ENCODE results near the gene MINPP1. TPM values are rescaled to one million over a fixed set of nuclear protein-coding genes. Genes with fewer than 3 reads are reported as not detected.

Gene MINPP1
- total RNA-seq, 3 donors from 2014 or later = 10.4 to 12.1 (median 11.6) TPM

DNA sequence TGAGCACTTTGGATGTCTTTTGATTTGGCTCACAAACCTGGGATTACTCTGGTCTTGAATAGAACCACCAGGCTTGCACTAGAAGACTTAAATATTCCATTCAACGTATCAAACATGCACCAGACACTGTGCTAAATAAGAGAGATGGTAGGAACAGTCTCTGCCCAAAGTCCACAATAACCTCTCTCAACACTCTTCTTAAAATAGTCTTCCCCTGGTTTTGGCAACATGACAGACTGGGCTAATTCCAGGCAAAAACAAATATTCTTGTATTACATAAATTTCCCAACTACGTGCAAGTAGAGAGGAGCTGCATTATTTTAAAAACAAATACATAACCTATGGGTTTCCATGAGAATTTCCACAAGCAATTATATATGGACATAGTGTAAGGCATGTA is 90.2 kb downstream of the MINPP1 start:
- Mint-ChIP-seq H3K9me3 (no peaks in the 10 kb centered on the region), H3K4me1 (ENCODE audit: low read depth) (no peaks in the 10 kb centered on the region), H3K4me3 (no peak overlapping the region), H3K36me3 (ENCODE audit: insufficient read depth) (no peaks in the 10 kb centered on the region), H3K27me3 (ENCODE audit: low read depth) (no peaks in the 10 kb centered on the region)
- DNase-seq = no peak
- no peak for ATAC-seq

DNA sequence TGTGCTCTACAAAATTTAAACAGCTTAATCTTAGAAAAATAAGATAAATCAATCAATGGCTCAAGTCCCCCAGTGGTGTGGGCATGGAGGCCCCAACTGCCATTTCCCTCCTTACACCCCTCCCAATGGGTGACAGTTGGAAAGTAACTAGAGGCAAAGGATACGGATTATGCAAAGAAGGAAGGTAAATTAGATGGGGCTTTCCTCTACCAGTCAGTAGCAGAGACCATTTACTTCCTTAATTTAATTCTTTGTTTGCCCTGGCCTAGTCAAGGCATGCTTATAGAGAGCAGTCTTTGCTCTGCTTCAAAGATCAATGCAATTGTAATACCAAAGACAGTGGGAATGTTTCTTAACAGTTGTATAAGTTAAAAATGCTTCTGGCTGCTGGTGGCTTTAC is 91.7 kb downstream of the MINPP1 start:
- Mint-ChIP-seq H3K36me3 (ENCODE audit: insufficient read depth) (no peaks in the 10 kb centered on the region), H3K9me3 (no peaks in the 10 kb centered on the region), H3K4me3 (no peak overlapping the region), H3K27me3 (ENCODE audit: low read depth) (peaks cover 2% of the 10 kb centered on the region), H3K4me1 (ENCODE audit: low read depth) (peaks cover 1% of the 10 kb centered on the region)
- DNase-seq (no peak), ATAC-seq (no peak)

DNA sequence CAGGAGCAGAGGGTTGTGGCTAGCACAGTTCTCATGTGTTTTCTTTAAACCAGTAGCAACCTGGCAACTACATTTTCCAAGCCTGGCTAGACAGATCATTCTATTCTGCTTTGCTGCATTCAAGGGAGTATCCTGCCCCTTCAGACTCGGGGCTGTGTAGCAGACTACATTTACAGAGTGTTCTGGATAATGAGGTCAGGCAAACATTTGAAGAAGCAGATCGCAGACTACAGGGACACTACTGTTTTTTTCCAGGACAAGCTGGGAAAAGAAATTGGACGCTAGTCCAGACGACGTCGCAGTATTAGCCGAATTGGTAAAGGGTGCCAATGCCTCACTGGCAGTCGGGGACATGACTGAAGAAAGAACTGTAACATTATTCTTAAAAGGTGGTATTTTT is 94.0 kb downstream of the MINPP1 start:
- no peaks in the 10 kb centered on the region for H3K36me3 Mint-ChIP-seq (ENCODE audit: insufficient read depth)
- DNase-seq = no peak
- H3K9me3 Mint-ChIP-seq = no peaks in the 10 kb centered on the region
- H3K4me1 Mint-ChIP-seq (ENCODE audit: low read depth) = peaks cover 9% of the 10 kb centered on the region
- peaks cover 2% of the 10 kb centered on the region for H3K27me3 Mint-ChIP-seq (ENCODE audit: low read depth)
- H3K4me3 Mint-ChIP-seq = no peak overlapping the region
- no peak for ATAC-seq

DNA sequence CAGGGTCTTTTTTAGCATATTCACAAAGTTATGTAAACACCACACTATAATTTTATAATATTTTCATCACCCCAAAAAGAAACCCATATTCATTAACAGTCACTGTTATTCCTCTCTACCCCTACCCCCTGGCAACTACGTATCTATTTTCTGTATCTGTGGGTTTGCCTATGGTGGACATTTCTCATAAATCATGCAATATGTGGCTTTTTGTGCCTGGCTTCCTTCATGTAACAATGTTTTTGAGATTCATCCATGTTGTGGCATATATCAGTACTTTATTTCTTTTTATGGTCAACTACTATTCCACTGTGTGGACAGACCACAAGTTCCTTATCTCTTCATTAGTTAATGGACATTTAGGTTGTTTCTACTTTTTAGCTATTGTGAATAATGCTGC is 95.9 kb downstream of the MINPP1 start:
- Mint-ChIP-seq H3K4me3 (no peak overlapping the region), H3K9me3 (no peaks in the 10 kb centered on the region), H3K4me1 (ENCODE audit: low read depth) (peaks cover 9% of the 10 kb centered on the region), H3K36me3 (ENCODE audit: insufficient read depth) (no peaks in the 10 kb centered on the region), H3K27me3 (ENCODE audit: low read depth) (peaks cover 2% of the 10 kb centered on the region)
- no peak for DNase-seq
- no peak for ATAC-seq

Other genes starting within 250 kb of the MINPP1 start
- gene NUTM2D, start 147.1 kb upstream of the MINPP1 start, total RNA-seq = 1 to 10 TPM; 1.1 to 2.1 (median 1.4) TPM
- under 1 TPM; 0.21 to 0.43 (median 0.41) TPM for gene PAPSS2, start 155.0 kb downstream of the MINPP1 start, total RNA-seq

All from activated T-cell treated with anti-CD3 and anti-CD28 coated beads, Interleukin-2, amount 50 U/mL, for 4 hours (primary cell).